ENCODE results near the gene AUTS2.

The AUTS2 gene

GRCh38 chr7:70298780-70299471, 700.7 kb downstream of the AUTS2 start:
- no peak overlapping the region for H3K27ac ChIP-seq (replicated peaks)
- H3K4me3 ChIP-seq (replicated peaks; ENCODE audit: insufficient read depth, low read length) = no peak overlapping the region
- no peak for DNase-seq (ENCODE audit: low read depth in 1 of 2, low spot score in 1 of 2)
- no peaks in the 10 kb centered on the region for H3K27me3 ChIP-seq (ENCODE audit: insufficient read depth, poor library complexity, severe bottlenecking)
- no peak for TF ChIP-seq CTCF (IDR thresholded peaks at IDR 0.05; ENCODE audit: insufficient read depth, low read length)
- TF ChIP-seq POLR2AphosphoS5 (IDR thresholded peaks at IDR 0.05; ENCODE audit: low read depth) = no peak
- TF ChIP-seq SPI1 (IDR thresholded peaks at IDR 0.05; ENCODE audit: borderline replicate concordance, low read depth) = no peak
- TF ChIP-seq GABPA (IDR thresholded peaks at IDR 0.05; ENCODE audit: low read depth) = no peak
- no peak for TF ChIP-seq REST (IDR thresholded peaks at IDR 0.05; ENCODE audit: insufficient replicate concordance, low read depth)

GRCh38 chr7:70299472-70299807, 701.2 kb downstream of the AUTS2 start:
- Histone ChIP-seq H3K27ac (replicated peaks) (no peak overlapping the region), H3K27me3 (ENCODE audit: insufficient read depth, poor library complexity, severe bottlenecking) (no peaks in the 10 kb centered on the region), H3K4me3 (replicated peaks; ENCODE audit: insufficient read depth, low read length) (no peak overlapping the region)
- TF ChIP-seq CTCF (IDR thresholded peaks at IDR 0.05; ENCODE audit: insufficient read depth, low read length) (no peak), POLR2AphosphoS5 (IDR thresholded peaks at IDR 0.05; ENCODE audit: low read depth) (no peak), REST (IDR thresholded peaks at IDR 0.05; ENCODE audit: insufficient replicate concordance, low read depth) (no peak), SPI1 (IDR thresholded peaks at IDR 0.05; ENCODE audit: borderline replicate concordance, low read depth) (no peak), GABPA (IDR thresholded peaks at IDR 0.05; ENCODE audit: low read depth) (no peak)
- no peak for DNase-seq (ENCODE audit: low read depth in 1 of 2, low spot score in 1 of 2)

GRCh38 chr7:70301673-70302185, 703.5 kb downstream of the AUTS2 start:
- Histone ChIP-seq H3K27ac (replicated peaks) (no peak overlapping the region), H3K4me3 (replicated peaks; ENCODE audit: insufficient read depth, low read length) (no peak overlapping the region), H3K27me3 (ENCODE audit: insufficient read depth, poor library complexity, severe bottlenecking) (no peaks in the 10 kb centered on the region)
- TF ChIP-seq REST (IDR thresholded peaks at IDR 0.05; ENCODE audit: insufficient replicate concordance, low read depth) (no peak), CTCF (IDR thresholded peaks at IDR 0.05; ENCODE audit: insufficient read depth, low read length) (no peak), SPI1 (IDR thresholded peaks at IDR 0.05; ENCODE audit: borderline replicate concordance, low read depth) (no peak), GABPA (IDR thresholded peaks at IDR 0.05; ENCODE audit: low read depth) (no peak), POLR2AphosphoS5 (IDR thresholded peaks at IDR 0.05; ENCODE audit: low read depth) (no peak)
- DNase-seq (ENCODE audit: low read depth in 1 of 2, low spot score in 1 of 2) = no peak

All from HL-60 (cell line).